Right lobe of liver (tissue), 6 donors: ENCODE measurements around the gene PDGFA. TPM values are rescaled to one million over a fixed set of nuclear protein-coding genes. Genes with fewer than 3 reads are reported as not detected.

Experiments
- ATAC-seq, 4 donors: fragments of 200-7000 bp; cut with Tn5 transposase; one replicate each; pipeline ENCODE4 v1.9.1; 2020; ENCODE audit warnings: mild to moderate bottlenecking in 4 of 4, moderate library complexity in 4 of 4
- DNase-seq, 3 donors: peaks; one replicate each; pipeline ENCODE4 v3.0.0-alpha.2; 2020
- H3K27ac ChIP-seq, 3 donors: fragments of 200-600 bp; one replicate each; pipeline ENCODE4 v1.8.0; 2022
- H3K27me3 ChIP-seq, 2 donors: fragments of 200-600 bp; one replicate each; pipeline ENCODE4 v1.8.0; 2022
- H3K36me3 ChIP-seq, 4 donors: fragments of 200-600 bp; sonication (generic) in 1 of 4; one replicate each; pipeline versions ENCODE4 v1.5.1 to v1.8.0; 2017 to 2022; ENCODE audit warnings: control low read depth in 1 of 4
- H3K4me1 ChIP-seq, 4 donors: fragments of 200-600 bp; sonication (generic) in 1 of 4; one replicate each; pipeline versions ENCODE4 v1.5.1 to v1.8.0; 2017 to 2022; ENCODE audit warnings: control low read depth in 1 of 4
- H3K4me3 ChIP-seq, 3 donors: fragments of 200-600 bp; one replicate each; pipeline ENCODE4 v1.8.0; 2022
- H3K9me3 ChIP-seq, 4 donors: fragments of 200-600 bp; sonication (generic) in 1 of 4; one replicate each; pipeline versions ENCODE4 v1.5.1 to v1.8.0; 2017 to 2022; ENCODE audit warnings: control low read depth in 1 of 4
- CTCF ChIP-seq, 4 donors: fragments of 200-600 bp in 3 of 4; fragments of 450-650 bp in 1 of 4; IDR thresholded peaks; one replicate each; pipeline versions ENCODE4 v1.5.1 to v1.8.0; 2016 to 2022; ENCODE audit warnings: antibody characterized with exemption in 4 of 4, mild to moderate bottlenecking in 2 of 4
- POLR2A ChIP-seq: fragments of 450-650 bp; IDR thresholded peaks from one replicate; pipeline ENCODE4 v1.6.1; 2017; ENCODE audit warnings: antibody characterized with exemption, mild to moderate bottlenecking
- WGBS: methylation state at CpG from one replicate; pipeline ENCODE4 v1.1.6; 2018; ENCODE audit warnings: low coverage, low lambda C conversion rate; ENCODE audit not compliant: insufficient coverage; ENCODE audit errors: missing lambda C conversion rate; 5-methylcytosine and 5-hydroxymethylcytosine counted together
- intact Hi-C, 2 donors: fragments of 100-400 bp; cut with DNase I; formaldehyde crosslinking; loops; one replicate each; pipeline versions ENCODE4 v1.11.2 to v1.14.1; 2022
- total RNA-seq, 6 experiments: library from RNA; depleted of rRNA in 2 of 6; stranded (reverse); fragments of >200 nt in 2 of 6; fragmentation: NEBNext Ultra II Directional in 3 of 6; extraction: Animal tissue kit (Norgen Biotek cat#: 25700) in 3 of 6; gene quantifications; one replicate each; pipeline versions ENCODE4 v1.1.0 to v1.2.4, GENCODE V29; 2016 to 2023
- donor health status: DM: no; HTN: yes; CAD: no.
- donor health status: DM: no; HTN: no; CAD: no.
- donor health status: DM: no; HTN: no; CAD: no.
- donor health status: DM: no; HTN: yes; CAD: no.
- donor health status: DM: no; HTN: yes; CAD: no.

Gene PDGFA
- total RNA-seq, 6 experiments from 2014 or later = 2.3 to 20.9 (median 8.4) TPM

GRCh38 chr7:520503-521161, 986 bp upstream of the PDGFA start:
- H3K27me3 ChIP-seq = peaks cover 0 to 19% of the 10 kb centered on the region in 2 donors
- peak overlapping the region in 2 of 3 donors; percentile 51 to 84 for H3K27ac ChIP-seq
- peak in 1 of 4 donors; percentile 2 for ATAC-seq
- no peaks in the 10 kb centered on the region for H3K36me3 ChIP-seq
- WGBS = 0% methylated on average over 4 of the region's 63 CpGs
- H3K9me3 ChIP-seq = no peaks in the 10 kb centered on the region
- intact Hi-C loops = no loop called here
- peak overlapping the region; percentile 37 to 62 (median 48) for H3K4me3 ChIP-seq
- no peak for DNase-seq
- peaks cover 0 to 33% (median 3%) of the 10 kb centered on the region in 4 donors for H3K4me1 ChIP-seq
- TF ChIP-seq POLR2A = no peak

GRCh38 chr7:518630-519483, 789 bp downstream of the PDGFA start:
- intact Hi-C loops = no loop called here
- peak in 1 of 4 donors; percentile 4 for TF ChIP-seq CTCF (IDR thresholded peaks at IDR 0.05)
- TF ChIP-seq POLR2A = peak; percentile 64
- peak overlapping the region; percentile 61 to 84 (median 81) for H3K27ac ChIP-seq
- no peaks in the 10 kb centered on the region for H3K9me3 ChIP-seq
- H3K4me1 ChIP-seq = peaks cover 0 to 33% (median 3%) of the 10 kb centered on the region in 4 donors
- ATAC-seq (peak; percentile 69 to 79 (median 74)), DNase-seq (peak; percentile 85 to 88 (median 87))
- H3K36me3 ChIP-seq = no peaks in the 10 kb centered on the region
- H3K27me3 ChIP-seq = peaks cover 0 to 19% of the 10 kb centered on the region in 2 donors
- peak overlapping the region; percentile 56 to 85 (median 62) for H3K4me3 ChIP-seq
- 6% methylated on average over 11 of the region's 93 CpGs for WGBS

- Histone ChIP-seq H3K27me3 (peaks cover 0 to 19% of the 10 kb centered on the region in 2 donors), H3K36me3 (no peaks in the 10 kb centered on the region), H3K4me3 (peak overlapping the region; percentile 56 to 85 (median 62)), H3K27ac (peak overlapping the region; percentile 61 to 84 (median 81)), H3K9me3 (no peaks in the 10 kb centered on the region), H3K4me1 (peaks cover 0 to 33% (median 3%) of the 10 kb centered on the region in 4 donors)
- TF ChIP-seq CTCF (IDR thresholded peaks at IDR 0.05) (no peak), POLR2A (no peak)
- ATAC-seq = peak; percentile 7 to 31 (median 18)
- WGBS = 0% methylated on average over 29 of the region's 70 CpGs
- peak in 1 of 3 donors; percentile 67 for DNase-seq
- intact Hi-C loops = no loop called here
Measured at GRCh38 chr7:517774-518629, 1.6 kb downstream of the PDGFA start.

GRCh38 chr7:516606-517456, 2.8 kb downstream of the PDGFA start:
- peaks cover 0 to 16% of the 10 kb centered on the region in 2 donors for H3K27me3 ChIP-seq
- ATAC-seq (peak; percentile 45 to 52 (median 48)), DNase-seq (peak in 1 of 3 donors; percentile 76)

More at GRCh38 chr7:516606-517456, 2.8 kb downstream of the PDGFA start:
- WGBS = 32% methylated on average over 12 of the region's 83 CpGs
- H3K4me1 ChIP-seq = peaks cover 0 to 24% (median 2%) of the 10 kb centered on the region in 4 donors
- no peaks in the 10 kb centered on the region for H3K36me3 ChIP-seq
- peak overlapping the region; percentile 56 to 85 (median 62) for H3K4me3 ChIP-seq
- TF ChIP-seq CTCF (IDR thresholded peaks at IDR 0.05) (no peak), POLR2A (peak; percentile 67)
- peak overlapping the region in 2 of 3 donors; percentile 66 to 84 for H3K27ac ChIP-seq
- H3K9me3 ChIP-seq = no peaks in the 10 kb centered on the region
- intact Hi-C loops = no loop called here
